Uterus (tissue), 4 donors: ENCODE results near the gene NKAIN2. TPM values are rescaled to one million over a fixed set of nuclear protein-coding genes. Genes with fewer than 3 reads are reported as not detected.

Experiments used
- DNase-seq, 2 donors: peaks; one replicate each; pipeline ENCODE4 v3.0.0-alpha.2; 2019 to 2020
- H3K27ac ChIP-seq, 2 donors: fragments of 200-600 bp; sonication (generic); 1 replicate in 1 of 2; 2 replicates in 1 of 2; pipeline ENCODE4 v1.5.1; 2016 to 2018
- H3K27me3 ChIP-seq, 2 donors: fragments of 200-600 bp; sonication (generic); one replicate each; pipeline ENCODE4 v1.5.1; 2018 to 2019; ENCODE audit warnings: control low read depth in 1 of 2
- H3K36me3 ChIP-seq, 2 donors: fragments of 200-600 bp; sonication (generic); one replicate each; pipeline ENCODE4 v1.5.1; 2019; ENCODE audit warnings: control low read depth in 1 of 2
- H3K4me1 ChIP-seq, 2 donors: fragments of 200-600 bp; sonication (generic); one replicate each; pipeline ENCODE4 v1.5.1; 2018 to 2019; ENCODE audit warnings: control low read depth in 1 of 2
- H3K4me3 ChIP-seq, 2 donors: fragments of 200-600 bp; sonication (generic); 1 replicate in 1 of 2; 2 replicates in 1 of 2; pipeline ENCODE4 v1.5.1; 2018 to 2019; ENCODE audit warnings: mild to moderate bottlenecking in 1 of 2
- H3K9me3 ChIP-seq, 2 donors: fragments of 200-600 bp; sonication (generic); one replicate each; pipeline ENCODE4 v1.5.1; 2019; ENCODE audit warnings: control low read depth in 1 of 2
- POLR2A ChIP-seq, 2 donors: fragments of 450-650 bp; IDR thresholded peaks; one replicate each; pipeline ENCODE4 v1.6.1; 2016; ENCODE audit warnings: antibody characterized with exemption in 2 of 2, mild to moderate bottlenecking in 1 of 2, moderate library complexity in 1 of 2
- intact Hi-C: fragments of 100-400 bp; cut with DNase I; formaldehyde crosslinking; loops from one replicate; pipeline ENCODE4 v1.15.1; 2023; ENCODE audit warnings: low total_unique reads
- total RNA-seq, 4 donors: library from RNA; depleted of rRNA in 3 of 4; stranded (reverse); fragments of >200 nt in 3 of 4; gene quantifications; one replicate each; pipeline versions ENCODE4 v1.1.0 to v1.2.4, GENCODE V29; 2014 to 2023
- TF ChIP-seq, protein P1 (sequence below), 4 experiments: fragments of 200-600 bp in 2 of 4; fragments of 450-650 bp in 2 of 4; sonication (generic) in 2 of 4; IDR thresholded peaks; one replicate each; pipeline ENCODE4 v1.5.1; 2016 to 2019; ENCODE audit warnings: antibody characterized with exemption in 4 of 4, mild to moderate bottlenecking in 2 of 4, moderate library complexity in 1 of 4
- donor health status: DM: yes; HTN: yes; CAD: no.

Gene NKAIN2
- total RNA-seq, 4 donors from 2014 or later = 0.59 to 1.1 (median 1.0) TPM; not detected in 1

DNA sequence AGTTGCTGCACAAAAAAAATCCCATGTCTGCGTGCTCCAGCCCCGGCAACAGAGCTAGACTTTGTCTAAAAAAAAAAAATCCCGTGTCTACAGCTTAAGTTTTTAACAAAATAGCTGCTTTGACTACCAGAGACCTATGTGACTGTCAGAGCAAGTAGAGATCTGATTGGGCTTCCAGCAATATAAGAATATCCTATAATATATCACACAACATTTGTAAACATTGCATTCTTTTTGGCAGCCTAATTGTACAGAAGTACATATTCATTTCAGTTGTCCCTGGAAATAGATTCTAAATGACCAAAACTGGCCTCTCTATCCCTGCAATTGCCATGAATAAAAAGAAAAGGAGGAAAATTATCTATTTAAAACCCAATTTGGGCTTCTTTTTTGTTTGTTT lies 1019.1 kb downstream of the NKAIN2 start:
- Histone ChIP-seq H3K27me3 (no peaks in the 10 kb centered on the region), H3K4me1 (no peaks in the 10 kb centered on the region), H3K27ac (no peak overlapping the region), H3K4me3 (no peak overlapping the region), H3K36me3 (no peaks in the 10 kb centered on the region), H3K9me3 (no peaks in the 10 kb centered on the region)
- DNase-seq = no peak
- intact Hi-C loops = no loop called here
- TF ChIP-seq, protein P1, sequence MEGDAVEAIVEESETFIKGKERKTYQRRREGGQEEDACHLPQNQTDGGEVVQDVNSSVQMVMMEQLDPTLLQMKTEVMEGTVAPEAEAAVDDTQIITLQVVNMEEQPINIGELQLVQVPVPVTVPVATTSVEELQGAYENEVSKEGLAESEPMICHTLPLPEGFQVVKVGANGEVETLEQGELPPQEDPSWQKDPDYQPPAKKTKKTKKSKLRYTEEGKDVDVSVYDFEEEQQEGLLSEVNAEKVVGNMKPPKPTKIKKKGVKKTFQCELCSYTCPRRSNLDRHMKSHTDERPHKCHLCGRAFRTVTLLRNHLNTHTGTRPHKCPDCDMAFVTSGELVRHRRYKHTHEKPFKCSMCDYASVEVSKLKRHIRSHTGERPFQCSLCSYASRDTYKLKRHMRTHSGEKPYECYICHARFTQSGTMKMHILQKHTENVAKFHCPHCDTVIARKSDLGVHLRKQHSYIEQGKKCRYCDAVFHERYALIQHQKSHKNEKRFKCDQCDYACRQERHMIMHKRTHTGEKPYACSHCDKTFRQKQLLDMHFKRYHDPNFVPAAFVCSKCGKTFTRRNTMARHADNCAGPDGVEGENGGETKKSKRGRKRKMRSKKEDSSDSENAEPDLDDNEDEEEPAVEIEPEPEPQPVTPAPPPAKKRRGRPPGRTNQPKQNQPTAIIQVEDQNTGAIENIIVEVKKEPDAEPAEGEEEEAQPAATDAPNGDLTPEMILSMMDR (IDR thresholded peaks at IDR 0.05) = no peak
- TF ChIP-seq POLR2A (IDR thresholded peaks at IDR 0.05) = no peak

GRCh38 chr6:124823240-124824111 lies 1019.8 kb downstream of the NKAIN2 start:
- Histone ChIP-seq H3K27me3 (no peaks in the 10 kb centered on the region), H3K4me3 (no peak overlapping the region), H3K4me1 (no peaks in the 10 kb centered on the region), H3K9me3 (no peaks in the 10 kb centered on the region), H3K36me3 (no peaks in the 10 kb centered on the region), H3K27ac (no peak overlapping the region)
- TF ChIP-seq POLR2A (IDR thresholded peaks at IDR 0.05) = no peak
- TF ChIP-seq, protein P1 (IDR thresholded peaks at IDR 0.05) = no peak
- intact Hi-C loops = no loop called here
- DNase-seq = no peak

- Histone ChIP-seq H3K27me3 (no peaks in the 10 kb centered on the region), H3K27ac (no peak overlapping the region), H3K36me3 (no peaks in the 10 kb centered on the region), H3K4me3 (no peak overlapping the region), H3K9me3 (no peaks in the 10 kb centered on the region), H3K4me1 (no peaks in the 10 kb centered on the region)
- no peak for DNase-seq
- intact Hi-C loops = no loop called here
- TF ChIP-seq, protein P1 (IDR thresholded peaks at IDR 0.05) = no peak
- no peak for TF ChIP-seq POLR2A (IDR thresholded peaks at IDR 0.05)
Measured at GRCh38 chr6:124825564-124825963, 1021.9 kb downstream of the NKAIN2 start.

DNA sequence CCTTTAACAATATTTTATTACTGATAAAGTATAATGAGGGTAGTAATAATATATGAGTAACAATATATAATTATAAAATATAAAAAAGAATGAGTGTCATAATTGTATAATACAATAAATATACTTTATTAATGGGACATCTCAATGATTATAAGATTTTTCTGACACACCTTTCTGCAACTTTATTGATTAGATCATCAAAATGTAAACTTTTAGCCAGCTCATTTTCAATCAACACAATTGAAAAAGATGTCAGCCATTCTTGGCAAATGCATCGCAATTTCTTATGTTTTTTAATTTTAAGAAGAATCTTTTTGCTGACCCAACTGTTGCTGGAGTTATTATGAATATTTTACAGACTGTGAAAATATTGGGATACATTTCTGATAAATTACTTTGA lies 1026.2 kb downstream of the NKAIN2 start:
- no peak for DNase-seq
- Histone ChIP-seq H3K36me3 (no peaks in the 10 kb centered on the region), H3K4me3 (no peak overlapping the region), H3K27me3 (no peaks in the 10 kb centered on the region), H3K4me1 (no peaks in the 10 kb centered on the region), H3K9me3 (no peaks in the 10 kb centered on the region), H3K27ac (no peak overlapping the region)
- intact Hi-C loops = no loop called here
- TF ChIP-seq POLR2A (IDR thresholded peaks at IDR 0.05) = no peak
- TF ChIP-seq, protein P1 (IDR thresholded peaks at IDR 0.05) = no peak

DNA sequence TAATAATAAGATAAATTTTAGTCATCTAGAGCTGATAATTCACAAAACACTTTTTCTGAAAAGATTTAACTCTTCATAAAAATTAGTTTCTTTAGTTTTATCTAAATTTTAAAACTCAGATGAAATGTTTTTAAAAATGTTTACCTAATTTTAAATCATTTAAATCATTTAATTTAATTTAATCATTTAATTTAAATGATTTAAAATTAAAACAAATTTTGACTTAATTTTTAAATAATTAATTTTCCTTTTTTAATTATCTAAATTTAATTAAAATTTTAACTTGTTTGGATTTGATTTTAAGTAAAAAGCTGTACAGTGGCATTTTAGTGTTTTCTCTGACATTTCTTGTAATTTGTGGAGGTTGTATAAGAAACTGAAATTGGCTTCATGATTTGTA lies 1026.8 kb downstream of the NKAIN2 start:
- intact Hi-C loops = no loop called here
- H3K27me3 ChIP-seq = no peaks in the 10 kb centered on the region
- no peak for DNase-seq
- no peak overlapping the region for H3K4me3 ChIP-seq
- no peak overlapping the region for H3K27ac ChIP-seq
- H3K9me3 ChIP-seq = no peaks in the 10 kb centered on the region
- no peaks in the 10 kb centered on the region for H3K36me3 ChIP-seq
- no peaks in the 10 kb centered on the region for H3K4me1 ChIP-seq
- TF ChIP-seq, protein P1 (IDR thresholded peaks at IDR 0.05) = no peak
- TF ChIP-seq POLR2A (IDR thresholded peaks at IDR 0.05) = no peak
